ENCODE results near the gene GSN.

DNA sequence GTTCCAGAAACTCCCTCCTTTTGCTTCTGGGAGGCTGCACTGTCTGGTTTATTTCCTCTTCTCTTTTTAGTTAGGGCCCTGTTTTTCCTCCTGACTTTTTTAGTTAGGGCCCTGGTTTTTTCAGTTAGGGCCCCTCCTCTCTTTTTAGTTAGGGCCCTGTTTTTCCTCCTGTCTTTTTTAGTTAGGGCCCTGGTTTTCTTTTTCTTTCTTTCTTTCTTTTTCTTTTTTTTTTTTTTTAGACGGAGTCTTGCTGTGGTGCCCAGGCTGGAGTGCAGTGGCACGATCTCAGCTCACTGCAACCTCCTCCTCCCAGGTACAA, 15.1 kb downstream of the GSN start:
- TF ChIP-seq, protein P1, sequence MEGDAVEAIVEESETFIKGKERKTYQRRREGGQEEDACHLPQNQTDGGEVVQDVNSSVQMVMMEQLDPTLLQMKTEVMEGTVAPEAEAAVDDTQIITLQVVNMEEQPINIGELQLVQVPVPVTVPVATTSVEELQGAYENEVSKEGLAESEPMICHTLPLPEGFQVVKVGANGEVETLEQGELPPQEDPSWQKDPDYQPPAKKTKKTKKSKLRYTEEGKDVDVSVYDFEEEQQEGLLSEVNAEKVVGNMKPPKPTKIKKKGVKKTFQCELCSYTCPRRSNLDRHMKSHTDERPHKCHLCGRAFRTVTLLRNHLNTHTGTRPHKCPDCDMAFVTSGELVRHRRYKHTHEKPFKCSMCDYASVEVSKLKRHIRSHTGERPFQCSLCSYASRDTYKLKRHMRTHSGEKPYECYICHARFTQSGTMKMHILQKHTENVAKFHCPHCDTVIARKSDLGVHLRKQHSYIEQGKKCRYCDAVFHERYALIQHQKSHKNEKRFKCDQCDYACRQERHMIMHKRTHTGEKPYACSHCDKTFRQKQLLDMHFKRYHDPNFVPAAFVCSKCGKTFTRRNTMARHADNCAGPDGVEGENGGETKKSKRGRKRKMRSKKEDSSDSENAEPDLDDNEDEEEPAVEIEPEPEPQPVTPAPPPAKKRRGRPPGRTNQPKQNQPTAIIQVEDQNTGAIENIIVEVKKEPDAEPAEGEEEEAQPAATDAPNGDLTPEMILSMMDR (IDR thresholded peaks at IDR 0.05) = no peak
- peak in 1 of 3 donors; percentile 17 for TF ChIP-seq POLR2AphosphoS5 (IDR thresholded peaks at IDR 0.05)
- no peak for TF ChIP-seq POLR2A (IDR thresholded peaks at IDR 0.05)
- peak; percentile 72 for TF ChIP-seq EP300 (IDR thresholded peaks at IDR 0.05; ENCODE audit: low read depth)

All from transverse colon (tissue), 4 donors.